ENCODE results near the gene SORBS1. TPM values are rescaled to one million over a fixed set of nuclear protein-coding genes. Genes with fewer than 3 reads are reported as not detected.

The SORBS1 gene
- total RNA-seq, 1 experiment from 2014 or later: 39.9 TPM

DNA sequence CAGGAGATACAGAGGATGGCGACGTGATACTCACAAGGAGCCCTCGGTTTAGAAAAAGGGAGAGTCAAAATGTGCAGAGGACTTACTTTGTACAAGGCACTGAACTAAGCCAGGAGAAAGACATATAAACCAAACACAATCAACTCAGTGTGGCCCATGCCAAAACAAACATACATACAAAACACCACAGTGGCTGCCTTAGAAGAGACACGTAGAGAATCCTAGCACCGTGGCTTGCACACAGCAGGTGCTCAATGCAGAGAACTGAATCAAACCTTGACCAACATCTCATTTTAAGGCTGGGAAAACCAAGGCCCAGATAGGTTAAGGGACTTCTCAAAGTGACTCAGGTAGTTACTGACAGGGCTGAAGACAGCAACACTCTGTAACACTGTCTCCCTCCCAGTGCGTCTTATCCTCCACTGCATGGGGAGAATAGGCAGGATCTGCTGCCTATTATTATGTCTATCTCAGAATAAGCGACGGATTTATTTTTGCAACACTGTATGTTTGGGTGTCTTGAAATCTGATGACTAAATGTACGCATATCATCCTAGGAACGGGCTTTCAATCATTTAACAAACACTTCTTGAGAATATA is 11.0 kb downstream of the SORBS1 start:
- Mint-ChIP-seq H3K36me3 (peaks cover 6% of the 10 kb centered on the region; the same call in 1 of the 2 replicates), H3K9me3 (peaks cover 8% of the 10 kb centered on the region), H3K27me3 (ENCODE audit: low read depth) (no peaks in the 10 kb centered on the region), H3K27ac (peak overlapping the region; percentile 95; the same call in 1 of the 2 replicates), H3K4me1 (peaks cover 61% of the 10 kb centered on the region), H3K4me3 (no peak overlapping the region)
- ChIA-PET POLR2A (no interaction called here), CTCF (interaction anchor here (1.1 kb wide), 1 partner anchor 83 kb away, joined by 3 read pairs; no protein-coding TSS in a partner anchor)
- no peak for TF ChIP-seq JUN (CRISPR knock-in tag; IDR thresholded peaks at IDR 0.05)
- TF ChIP-seq ELF4 (CRISPR knock-in tag; IDR thresholded peaks at IDR 0.05; ENCODE audit: low read depth): no peak
- TF ChIP-seq GABPB1 (CRISPR knock-in tag; IDR thresholded peaks at IDR 0.05): no peak
- TF ChIP-seq, protein P1, sequence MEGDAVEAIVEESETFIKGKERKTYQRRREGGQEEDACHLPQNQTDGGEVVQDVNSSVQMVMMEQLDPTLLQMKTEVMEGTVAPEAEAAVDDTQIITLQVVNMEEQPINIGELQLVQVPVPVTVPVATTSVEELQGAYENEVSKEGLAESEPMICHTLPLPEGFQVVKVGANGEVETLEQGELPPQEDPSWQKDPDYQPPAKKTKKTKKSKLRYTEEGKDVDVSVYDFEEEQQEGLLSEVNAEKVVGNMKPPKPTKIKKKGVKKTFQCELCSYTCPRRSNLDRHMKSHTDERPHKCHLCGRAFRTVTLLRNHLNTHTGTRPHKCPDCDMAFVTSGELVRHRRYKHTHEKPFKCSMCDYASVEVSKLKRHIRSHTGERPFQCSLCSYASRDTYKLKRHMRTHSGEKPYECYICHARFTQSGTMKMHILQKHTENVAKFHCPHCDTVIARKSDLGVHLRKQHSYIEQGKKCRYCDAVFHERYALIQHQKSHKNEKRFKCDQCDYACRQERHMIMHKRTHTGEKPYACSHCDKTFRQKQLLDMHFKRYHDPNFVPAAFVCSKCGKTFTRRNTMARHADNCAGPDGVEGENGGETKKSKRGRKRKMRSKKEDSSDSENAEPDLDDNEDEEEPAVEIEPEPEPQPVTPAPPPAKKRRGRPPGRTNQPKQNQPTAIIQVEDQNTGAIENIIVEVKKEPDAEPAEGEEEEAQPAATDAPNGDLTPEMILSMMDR (IDR thresholded peaks at IDR 0.05): no peak
- TF ChIP-seq ZNF219 (CRISPR knock-in tag; IDR thresholded peaks at IDR 0.05; ENCODE audit: borderline replicate concordance): no peak
- TF ChIP-seq FOXP4 (CRISPR knock-in tag; IDR thresholded peaks at IDR 0.05): no peak
- no peak for TF ChIP-seq CBFB (CRISPR knock-in tag; IDR thresholded peaks at IDR 0.05; ENCODE audit: low read depth)
- TF ChIP-seq, protein P2, sequence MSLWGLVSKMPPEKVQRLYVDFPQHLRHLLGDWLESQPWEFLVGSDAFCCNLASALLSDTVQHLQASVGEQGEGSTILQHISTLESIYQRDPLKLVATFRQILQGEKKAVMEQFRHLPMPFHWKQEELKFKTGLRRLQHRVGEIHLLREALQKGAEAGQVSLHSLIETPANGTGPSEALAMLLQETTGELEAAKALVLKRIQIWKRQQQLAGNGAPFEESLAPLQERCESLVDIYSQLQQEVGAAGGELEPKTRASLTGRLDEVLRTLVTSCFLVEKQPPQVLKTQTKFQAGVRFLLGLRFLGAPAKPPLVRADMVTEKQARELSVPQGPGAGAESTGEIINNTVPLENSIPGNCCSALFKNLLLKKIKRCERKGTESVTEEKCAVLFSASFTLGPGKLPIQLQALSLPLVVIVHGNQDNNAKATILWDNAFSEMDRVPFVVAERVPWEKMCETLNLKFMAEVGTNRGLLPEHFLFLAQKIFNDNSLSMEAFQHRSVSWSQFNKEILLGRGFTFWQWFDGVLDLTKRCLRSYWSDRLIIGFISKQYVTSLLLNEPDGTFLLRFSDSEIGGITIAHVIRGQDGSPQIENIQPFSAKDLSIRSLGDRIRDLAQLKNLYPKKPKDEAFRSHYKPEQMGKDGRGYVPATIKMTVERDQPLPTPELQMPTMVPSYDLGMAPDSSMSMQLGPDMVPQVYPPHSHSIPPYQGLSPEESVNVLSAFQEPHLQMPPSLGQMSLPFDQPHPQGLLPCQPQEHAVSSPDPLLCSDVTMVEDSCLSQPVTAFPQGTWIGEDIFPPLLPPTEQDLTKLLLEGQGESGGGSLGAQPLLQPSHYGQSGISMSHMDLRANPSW (CRISPR knock-in tag; conservative IDR thresholded peaks at IDR 0.05; ENCODE audit: low read depth): no peak
- no peak for TF ChIP-seq ATF3 (CRISPR knock-in tag; conservative IDR thresholded peaks at IDR 0.05)
- no peak for TF ChIP-seq JAZF1 (CRISPR knock-in tag; IDR thresholded peaks at IDR 0.05)
- no peak for TF ChIP-seq ESRRA (CRISPR knock-in tag; IDR thresholded peaks at IDR 0.05; ENCODE audit: borderline replicate concordance)
- no peak for TF ChIP-seq AFF4 (CRISPR knock-in tag; IDR thresholded peaks at IDR 0.05; ENCODE audit: borderline replicate concordance)
- no peak for ATAC-seq
- DNase-seq (ENCODE audit: low spot score): no peak

DNA sequence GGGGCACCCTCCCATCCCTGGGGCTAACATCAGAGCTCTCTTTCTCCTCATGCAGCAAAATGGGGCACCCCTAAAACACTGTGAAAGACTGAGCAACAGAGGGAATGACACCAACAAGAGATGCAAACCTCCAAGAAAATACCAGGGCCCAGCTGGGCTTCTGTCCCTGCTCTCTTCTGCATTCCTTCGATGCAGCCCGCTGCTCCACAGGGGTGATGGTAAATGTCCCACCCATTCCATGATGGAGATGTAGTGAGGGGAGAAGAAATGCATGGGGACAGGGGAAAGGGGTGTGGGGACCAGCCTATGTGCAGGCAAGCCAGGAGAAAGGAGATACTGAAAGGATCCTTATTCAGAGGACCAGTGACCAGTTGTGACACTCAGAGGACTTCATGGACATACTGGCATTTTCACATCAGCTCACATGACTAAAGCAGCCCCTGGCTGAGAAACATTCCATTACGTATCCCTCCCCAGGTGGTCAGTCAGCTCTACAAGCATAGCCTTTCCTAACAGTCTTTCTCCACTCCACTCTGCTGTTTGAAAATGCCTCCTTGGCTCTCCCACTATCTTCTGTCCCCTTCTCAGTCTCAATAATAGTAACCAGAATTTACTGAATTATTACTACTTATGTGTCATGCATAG is 13.3 kb downstream of the SORBS1 start:
- H3K36me3 Mint-ChIP-seq: peaks cover 2% of the 10 kb centered on the region; the same call in 1 of the 2 replicates
- no peak overlapping the region for H3K4me3 Mint-ChIP-seq
- ChIA-PET CTCF (interaction anchor here (0.7 to 1.4 kb wide), 2 partner anchors 39 to 70 kb away, joined by 3 read pairs; no protein-coding TSS in a partner anchor), POLR2A (no interaction called here)
- no peak for DNase-seq (ENCODE audit: low spot score)
- H3K27me3 Mint-ChIP-seq (ENCODE audit: low read depth): no peaks in the 10 kb centered on the region
- peaks cover 3% of the 10 kb centered on the region; the same call in 1 of the 2 replicates for H3K9me3 Mint-ChIP-seq
- peaks cover 80% of the 10 kb centered on the region for H3K4me1 Mint-ChIP-seq
- peak; percentile 7; the same call in 1 of the 2 replicates for ATAC-seq
- TF ChIP-seq ZBTB21 (CRISPR knock-in tag; IDR thresholded peaks at IDR 0.05; ENCODE audit: borderline replicate concordance) (no peak), PRRX2 (CRISPR knock-in tag; IDR thresholded peaks at IDR 0.05) (no peak), CBFB (CRISPR knock-in tag; IDR thresholded peaks at IDR 0.05; ENCODE audit: low read depth) (no peak), MYBL2 (CRISPR knock-in tag; IDR thresholded peaks at IDR 0.05) (no peak), USF1 (CRISPR knock-in tag; IDR thresholded peaks at IDR 0.05) (no peak), OVOL2 (CRISPR knock-in tag; IDR thresholded peaks at IDR 0.05; ENCODE audit: borderline replicate concordance) (no peak), KAT7 (CRISPR knock-in tag; IDR thresholded peaks at IDR 0.05; ENCODE audit: borderline replicate concordance) (no peak), ZNF263 (CRISPR knock-in tag; IDR thresholded peaks at IDR 0.05; ENCODE audit: low read depth) (no peak)
- TF ChIP-seq, protein P3, sequence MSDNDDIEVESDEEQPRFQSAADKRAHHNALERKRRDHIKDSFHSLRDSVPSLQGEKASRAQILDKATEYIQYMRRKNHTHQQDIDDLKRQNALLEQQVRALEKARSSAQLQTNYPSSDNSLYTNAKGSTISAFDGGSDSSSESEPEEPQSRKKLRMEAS (CRISPR knock-in tag; IDR thresholded peaks at IDR 0.05): no peak
- H3K27ac Mint-ChIP-seq: no peak overlapping the region

Data from WTC11 (cell line).